HFFc6 (cell line): ENCODE results near the gene PML. TPM values are rescaled to one million over a fixed set of nuclear protein-coding genes. Genes with fewer than 3 reads are reported as not detected.

Experiments
- DNase-seq: peaks from one replicate; pipeline ENCODE4 v3.0.0-alpha.2; 2018
- H3K27ac Mint-ChIP-seq: 2 replicates; pipeline ENCODE4 v1.8.0; 2020; ENCODE audit warnings: mild to moderate bottlenecking, mixed read lengths
- H3K27me3 Mint-ChIP-seq: 2 replicates; pipeline ENCODE4 v1.8.0; 2021; ENCODE audit warnings: mild to moderate bottlenecking, moderate library complexity, mixed read lengths; ENCODE audit not compliant: insufficient read depth
- H3K36me3 Mint-ChIP-seq: 2 replicates; pipeline ENCODE4 v1.8.0; 2021; ENCODE audit warnings: low read depth, mixed read lengths
- H3K4me1 Mint-ChIP-seq: 2 replicates; pipeline ENCODE4 v1.8.0; 2020; ENCODE audit warnings: low read depth, mixed read lengths
- H3K4me3 Mint-ChIP-seq: 2 replicates; pipeline ENCODE4 v1.8.0; 2020; ENCODE audit warnings: mild to moderate bottlenecking, moderate library complexity, mixed read lengths
- H3K9me3 Mint-ChIP-seq: 2 replicates; pipeline ENCODE4 v1.8.0; 2020; ENCODE audit warnings: mild to moderate bottlenecking, mixed read lengths
- total RNA-seq, 6 experiments: library from RNA; stranded (reverse); fragmentation: NEBNext Ultra II Directional; extraction: Animal tissue kit (Norgen Biotek cat#: 25700); gene quantifications; 2 replicates in 1 of 6; 3 replicates in 5 of 6; pipeline ENCODE4 v1.2.3, GENCODE V29; 2021
- TF ChIP-seq, protein P1 (sequence below): fragments of 200-600 bp; sonication (generic); IDR thresholded peaks from 2 replicates; pipeline ENCODE4 v1.5.0; 2021; ENCODE audit warnings: antibody characterized with exemption, mild to moderate bottlenecking

PML gene
- total RNA-seq, 6 experiments from 2014 or later: 45.2 to 51.8 (median 47.5) TPM

GRCh38 chr15:74008901-74009300, 14.4 kb downstream of the PML start:
- H3K4me3 Mint-ChIP-seq: 0 out of 2 replicates have a peak overlapping the region, but pooled peaks have one; percentile 28

DNA sequence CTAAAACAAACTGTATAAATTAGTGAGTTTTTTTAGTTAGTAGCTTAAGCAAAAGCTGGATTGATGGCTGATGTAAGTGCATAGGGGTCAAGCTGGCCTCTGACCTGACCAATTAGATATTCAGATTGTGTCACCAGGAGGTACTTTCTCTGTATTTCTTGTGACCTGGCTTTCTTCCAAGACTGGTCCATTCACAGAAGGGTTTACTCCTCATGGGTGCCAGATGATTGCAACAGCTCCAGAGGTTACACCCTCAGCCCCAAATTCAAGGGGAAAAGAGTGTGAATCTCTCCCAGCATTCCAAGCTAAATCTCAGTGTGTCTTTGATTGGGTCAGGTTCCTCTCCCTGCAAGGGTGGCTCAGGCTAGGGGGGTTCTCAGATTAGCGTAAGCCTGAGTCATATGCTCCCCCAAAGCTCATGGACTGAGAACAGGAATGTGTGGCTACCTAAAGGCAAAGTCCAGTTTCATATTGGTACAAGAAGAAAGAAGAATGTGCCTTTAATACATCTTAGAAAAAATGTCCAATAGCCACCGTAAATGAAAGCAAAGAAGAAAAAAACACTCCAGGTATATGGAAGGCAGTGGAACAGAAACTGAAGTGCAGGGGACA, 16.5 kb downstream of the PML start:
- Mint-ChIP-seq H3K4me1 (peaks cover 25% of the 10 kb centered on the region), H3K27me3 (peaks cover 2% of the 10 kb centered on the region; the same call in 1 of the 2 replicates), H3K27ac (peak overlapping the region; percentile 45; the same call in 1 of the 2 replicates), H3K4me3 (peak overlapping the region; percentile 26; the same call in 1 of the 2 replicates), H3K36me3 (peaks cover 24% of the 10 kb centered on the region), H3K9me3 (no peaks in the 10 kb centered on the region)
- DNase-seq: no peak
- TF ChIP-seq, protein P1, sequence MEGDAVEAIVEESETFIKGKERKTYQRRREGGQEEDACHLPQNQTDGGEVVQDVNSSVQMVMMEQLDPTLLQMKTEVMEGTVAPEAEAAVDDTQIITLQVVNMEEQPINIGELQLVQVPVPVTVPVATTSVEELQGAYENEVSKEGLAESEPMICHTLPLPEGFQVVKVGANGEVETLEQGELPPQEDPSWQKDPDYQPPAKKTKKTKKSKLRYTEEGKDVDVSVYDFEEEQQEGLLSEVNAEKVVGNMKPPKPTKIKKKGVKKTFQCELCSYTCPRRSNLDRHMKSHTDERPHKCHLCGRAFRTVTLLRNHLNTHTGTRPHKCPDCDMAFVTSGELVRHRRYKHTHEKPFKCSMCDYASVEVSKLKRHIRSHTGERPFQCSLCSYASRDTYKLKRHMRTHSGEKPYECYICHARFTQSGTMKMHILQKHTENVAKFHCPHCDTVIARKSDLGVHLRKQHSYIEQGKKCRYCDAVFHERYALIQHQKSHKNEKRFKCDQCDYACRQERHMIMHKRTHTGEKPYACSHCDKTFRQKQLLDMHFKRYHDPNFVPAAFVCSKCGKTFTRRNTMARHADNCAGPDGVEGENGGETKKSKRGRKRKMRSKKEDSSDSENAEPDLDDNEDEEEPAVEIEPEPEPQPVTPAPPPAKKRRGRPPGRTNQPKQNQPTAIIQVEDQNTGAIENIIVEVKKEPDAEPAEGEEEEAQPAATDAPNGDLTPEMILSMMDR: no peak

More at GRCh38 chr15:74008901-74009300, 14.4 kb downstream of the PML start:
- TF ChIP-seq, protein P1: no peak
- Mint-ChIP-seq H3K36me3 (peaks cover 29% of the 10 kb centered on the region), H3K27ac (no peak overlapping the region), H3K27me3 (no peaks in the 10 kb centered on the region), H3K9me3 (no peaks in the 10 kb centered on the region), H3K4me1 (peaks cover 29% of the 10 kb centered on the region)
- no peak for DNase-seq

DNA sequence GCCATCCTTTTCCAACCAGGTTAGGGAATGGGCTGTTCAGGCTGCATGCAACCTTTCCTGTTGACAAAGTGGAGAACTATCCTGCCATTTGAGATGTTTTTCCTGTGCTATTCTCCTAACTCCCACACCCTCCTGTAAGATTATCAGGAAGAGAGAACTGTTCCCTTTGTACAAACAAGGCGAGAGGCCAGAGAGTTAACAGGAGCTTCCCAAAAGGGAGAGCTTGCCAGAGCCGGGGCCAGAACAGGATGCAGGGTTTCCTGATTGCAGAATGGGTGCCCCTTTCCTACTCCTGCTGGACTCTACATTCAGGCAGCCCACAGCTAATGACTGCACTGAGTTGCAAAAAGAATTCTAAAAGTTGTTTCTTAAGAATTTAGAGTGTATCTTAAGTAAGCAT, 17.1 kb downstream of the PML start:
- TF ChIP-seq, protein P1: no peak
- Mint-ChIP-seq H3K4me1 (peaks cover 24% of the 10 kb centered on the region), H3K4me3 (peak overlapping the region; percentile 25), H3K36me3 (peaks cover 24% of the 10 kb centered on the region), H3K9me3 (no peaks in the 10 kb centered on the region), H3K27ac (peak overlapping the region; percentile 45), H3K27me3 (peaks cover 2% of the 10 kb centered on the region; the same call in 1 of the 2 replicates)
- DNase-seq: no peak

DNA sequence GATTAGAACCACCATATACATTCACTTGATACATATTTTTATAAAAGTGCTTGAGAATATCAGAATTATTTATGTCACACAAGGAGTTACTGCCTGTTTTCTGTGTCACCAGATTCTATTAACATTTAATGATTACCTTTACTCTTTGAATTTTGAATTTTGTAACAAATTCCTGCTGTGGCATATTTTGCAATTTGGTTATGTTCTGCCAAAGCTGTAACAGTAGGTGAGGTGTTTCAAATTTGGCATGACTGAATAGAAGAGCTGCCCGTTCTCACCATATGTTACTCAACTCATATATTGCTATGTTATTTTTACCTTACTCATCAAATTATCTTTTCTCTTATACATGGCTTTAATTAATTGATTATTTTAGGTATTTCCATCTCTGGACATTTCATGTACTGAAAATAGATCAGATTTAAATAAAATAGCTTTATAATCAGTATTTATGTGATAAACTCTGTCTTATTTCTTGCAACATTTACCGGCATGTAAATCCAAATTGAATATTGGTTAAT, 18.9 kb downstream of the PML start:
- Mint-ChIP-seq H3K9me3 (no peaks in the 10 kb centered on the region), H3K4me3 (no peak overlapping the region), H3K4me1 (peaks cover 17% of the 10 kb centered on the region), H3K27ac (no peak overlapping the region), H3K36me3 (peaks cover 24% of the 10 kb centered on the region), H3K27me3 (peaks cover 2% of the 10 kb centered on the region; the same call in 1 of the 2 replicates)
- DNase-seq: no peak
- TF ChIP-seq, protein P1: no peak

GRCh38 chr15:74019734-74020133, 25.2 kb downstream of the PML start:
- Mint-ChIP-seq H3K4me1 (peaks cover 25% of the 10 kb centered on the region), H3K4me3 (no peak overlapping the region)
- DNase-seq: no peak

More at GRCh38 chr15:74019734-74020133, 25.2 kb downstream of the PML start:
- TF ChIP-seq, protein P1: no peak
- H3K27ac Mint-ChIP-seq: no peak overlapping the region
- peaks cover under 1% of the 10 kb centered on the region; the same call in 1 of the 2 replicates for H3K27me3 Mint-ChIP-seq
- no peaks in the 10 kb centered on the region for H3K9me3 Mint-ChIP-seq
- peaks cover 15% of the 10 kb centered on the region for H3K36me3 Mint-ChIP-seq
